Tibial nerve (tissue), 4 donors: ENCODE results near the gene PPM1L. TPM values are rescaled to one million over a fixed set of nuclear protein-coding genes. Genes with fewer than 3 reads are reported as not detected.

ENCODE experiments used
- DNase-seq, 2 donors: peaks; one replicate each; pipeline ENCODE4 v3.0.0-alpha.2; 2019; ENCODE audit warnings: low spot score in 2 of 2
- H3K27ac ChIP-seq, 4 donors: fragments of 200-600 bp; sonication (generic) in 3 of 4; one replicate each; pipeline ENCODE4 v1.5.1; 2017 to 2019; ENCODE audit warnings: mild to moderate bottlenecking in 1 of 4
- H3K27me3 ChIP-seq, 2 donors: fragments of 200-600 bp; sonication (generic) in 1 of 2; one replicate each; pipeline versions ENCODE4 v1.5.1 to v1.6.0; 2017 to 2019
- H3K36me3 ChIP-seq, 3 donors: fragments of 200-600 bp; sonication (generic); one replicate each; pipeline ENCODE4 v1.5.1; 2018 to 2019
- H3K4me1 ChIP-seq, 4 donors: fragments of 200-600 bp; sonication (generic) in 3 of 4; one replicate each; pipeline ENCODE4 v1.5.1; 2017 to 2019
- H3K4me3 ChIP-seq, 4 donors: fragments of 200-600 bp; sonication (generic) in 3 of 4; one replicate each; pipeline ENCODE4 v1.5.1; 2017 to 2019; ENCODE audit warnings: mild to moderate bottlenecking in 1 of 4, moderate library complexity in 1 of 4
- H3K9me3 ChIP-seq, 4 donors: fragments of 200-600 bp; sonication (generic) in 3 of 4; one replicate each; pipeline ENCODE4 v1.5.1; 2017 to 2019
- EP300 ChIP-seq, 2 donors: sonication (generic); formaldehyde crosslinking; IDR thresholded peaks; one replicate each; pipeline ENCODE4 v1.6.1; 2017; ENCODE audit warnings: antibody characterized with exemption in 2 of 2, mild to moderate bottlenecking in 1 of 2
- POLR2A ChIP-seq, 2 donors: fragments of 450-650 bp; IDR thresholded peaks; one replicate each; pipeline ENCODE4 v1.6.1; 2017; ENCODE audit warnings: antibody characterized with exemption in 2 of 2, mild to moderate bottlenecking in 2 of 2, moderate library complexity in 2 of 2
- WGBS, 2 donors: methylation state at CpG; one replicate each; pipeline ENCODE4 v1.1.5; 2018; 5-methylcytosine and 5-hydroxymethylcytosine counted together
- total RNA-seq, 4 donors: library from RNA; depleted of rRNA; stranded (reverse); fragments of >200 nt; gene quantifications; one replicate each; pipeline ENCODE4 v1.1.0, GENCODE V29; 2016
- TF ChIP-seq, protein P1 (sequence below), 5 experiments: fragments of 200-600 bp in 3 of 5; fragments of 450-650 bp in 2 of 5; sonication (generic) in 3 of 5; IDR thresholded peaks; one replicate each; pipeline ENCODE4 v1.5.1; 2016 to 2019; ENCODE audit warnings: antibody characterized with exemption in 5 of 5, mild to moderate bottlenecking in 3 of 5, moderate library complexity in 2 of 5

Gene PPM1L
- total RNA-seq, 4 donors from 2014 or later: 13.2 to 41.0 (median 24.3) TPM

DNA sequence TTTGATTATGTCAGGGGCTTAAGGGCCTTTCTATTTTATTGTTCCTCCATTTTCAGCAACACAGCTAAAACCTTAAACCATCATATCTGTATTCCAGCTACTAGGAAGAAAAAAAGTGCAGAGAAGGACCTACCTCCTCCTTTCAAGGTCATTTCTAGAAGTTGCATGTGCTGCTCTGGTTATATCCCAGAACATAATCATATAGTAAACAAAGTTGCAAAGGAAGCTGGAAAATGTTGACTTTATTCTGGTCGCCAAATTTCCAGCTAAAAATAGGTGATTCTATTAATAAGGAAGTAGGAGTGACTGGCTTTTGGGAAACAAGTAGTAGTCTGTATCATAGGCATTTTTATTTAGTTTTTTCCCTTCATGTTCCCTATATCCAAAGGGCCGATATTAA is 370.5 kb downstream of the PPM1L start:
- peaks cover 0 to 44% (median 4%) of the 10 kb centered on the region in 4 donors for H3K9me3 ChIP-seq
- 71 to 76% methylated on average over 2 of the region's 2 CpGs for WGBS, 2 donors
- H3K27ac ChIP-seq: no peak overlapping the region
- DNase-seq: no peak
- no peak overlapping the region for H3K4me3 ChIP-seq
- H3K27me3 ChIP-seq: no peaks in the 10 kb centered on the region
- TF ChIP-seq POLR2A (IDR thresholded peaks at IDR 0.05) (no peak), EP300 (IDR thresholded peaks at IDR 0.05) (no peak)
- TF ChIP-seq, protein P1, sequence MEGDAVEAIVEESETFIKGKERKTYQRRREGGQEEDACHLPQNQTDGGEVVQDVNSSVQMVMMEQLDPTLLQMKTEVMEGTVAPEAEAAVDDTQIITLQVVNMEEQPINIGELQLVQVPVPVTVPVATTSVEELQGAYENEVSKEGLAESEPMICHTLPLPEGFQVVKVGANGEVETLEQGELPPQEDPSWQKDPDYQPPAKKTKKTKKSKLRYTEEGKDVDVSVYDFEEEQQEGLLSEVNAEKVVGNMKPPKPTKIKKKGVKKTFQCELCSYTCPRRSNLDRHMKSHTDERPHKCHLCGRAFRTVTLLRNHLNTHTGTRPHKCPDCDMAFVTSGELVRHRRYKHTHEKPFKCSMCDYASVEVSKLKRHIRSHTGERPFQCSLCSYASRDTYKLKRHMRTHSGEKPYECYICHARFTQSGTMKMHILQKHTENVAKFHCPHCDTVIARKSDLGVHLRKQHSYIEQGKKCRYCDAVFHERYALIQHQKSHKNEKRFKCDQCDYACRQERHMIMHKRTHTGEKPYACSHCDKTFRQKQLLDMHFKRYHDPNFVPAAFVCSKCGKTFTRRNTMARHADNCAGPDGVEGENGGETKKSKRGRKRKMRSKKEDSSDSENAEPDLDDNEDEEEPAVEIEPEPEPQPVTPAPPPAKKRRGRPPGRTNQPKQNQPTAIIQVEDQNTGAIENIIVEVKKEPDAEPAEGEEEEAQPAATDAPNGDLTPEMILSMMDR (IDR thresholded peaks at IDR 0.05): no peak
- H3K4me1 ChIP-seq: no peaks in the 10 kb centered on the region
- no peaks in the 10 kb centered on the region for H3K36me3 ChIP-seq

Other genes with a start within 250 kb of the PPM1L start
- gene KPNA4, start 190.7 kb upstream of the PPM1L start, total RNA-seq: 10 to 100 TPM; 27.0 to 32.4 (median 30.2) TPM
- not detected for gene ARL14, start 79.1 kb upstream of the PPM1L start, total RNA-seq